ENCODE results near the gene FBLN2. TPM values are rescaled to one million over a fixed set of nuclear protein-coding genes. Genes with fewer than 3 reads are reported as not detected.

The FBLN2 gene
- total and polyA plus RNA-seq, 8 donors: 1.8 to 143 (median 11.9) TPM

GRCh38 chr3:13605555-13605954, 56.6 kb downstream of the FBLN2 start:
- intact Hi-C loops (cut with DNase I; ENCODE audit: low total_unique reads): no loop called here
- TF ChIP-seq CTCF (IDR thresholded peaks at IDR 0.05) (no peak), POLR2A (IDR thresholded peaks at IDR 0.05) (no peak), POLR2AphosphoS5 (IDR thresholded peaks at IDR 0.05) (no peak), EP300 (IDR thresholded peaks at IDR 0.05) (no peak)
- Histone ChIP-seq H3K27ac (no peak overlapping the region), H3K4me3 (no peak overlapping the region), H3K9me3 (no peaks in the 10 kb centered on the region), H3K36me3 (no peaks in the 10 kb centered on the region), H3K27me3 (peaks cover 0 to 14% (median 0%) of the 10 kb centered on the region in 3 donors), H3K4me1 (no peaks in the 10 kb centered on the region)
- DNase-seq: no peak
- WGBS, 5 donors: 87 to 96% (median 91%) methylated on average over 6 of the region's 6 CpGs

DNA sequence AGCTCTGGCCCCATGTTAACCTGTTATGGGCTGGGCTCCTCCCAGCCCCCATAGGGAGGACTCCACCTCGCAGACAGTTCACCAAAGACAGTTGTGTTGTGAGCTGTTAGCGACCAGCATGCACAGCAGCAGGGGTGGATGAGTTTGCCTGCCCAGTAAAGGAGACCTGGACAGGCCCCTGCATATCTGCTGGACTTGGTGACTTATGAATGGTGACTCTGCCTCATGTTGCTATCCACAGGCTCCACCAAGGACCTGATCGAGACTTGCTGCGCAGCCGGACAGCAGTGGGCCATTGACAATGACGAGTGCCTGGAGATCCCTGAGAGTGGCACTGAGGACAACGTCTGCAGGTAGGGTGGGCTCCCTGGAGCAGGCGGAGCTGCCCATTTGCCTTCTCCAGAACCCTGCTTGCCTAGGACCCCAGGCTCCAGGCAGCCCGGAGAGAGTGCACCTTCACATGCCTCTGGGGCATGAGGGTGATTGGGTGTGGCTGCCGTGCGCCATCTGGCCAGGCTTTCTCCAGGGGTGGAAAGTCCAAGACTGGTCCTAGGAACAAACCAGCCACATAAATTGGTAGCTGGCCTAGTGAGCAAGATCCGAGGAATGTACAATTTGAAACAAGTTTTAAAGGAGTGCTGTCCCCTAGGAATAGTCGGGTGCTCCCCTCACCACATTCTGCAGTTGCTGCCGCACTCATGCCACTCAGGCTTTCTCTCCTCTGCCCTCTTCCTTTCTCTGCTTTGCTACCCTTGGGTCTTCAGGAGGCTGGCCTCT, 59.1 kb downstream of the FBLN2 start:
- no peak overlapping the region for H3K27ac ChIP-seq
- 73 to 80% (median 76%) methylated on average over 10 to 14 of the region's 14 CpGs for WGBS, 5 donors
- TF ChIP-seq CTCF (IDR thresholded peaks at IDR 0.05): no peak
- TF ChIP-seq POLR2AphosphoS5 (IDR thresholded peaks at IDR 0.05): no peak
- no peak for TF ChIP-seq EP300 (IDR thresholded peaks at IDR 0.05)
- no peak for TF ChIP-seq POLR2A (IDR thresholded peaks at IDR 0.05)
- intact Hi-C loops (cut with DNase I; ENCODE audit: low total_unique reads): no loop called here
- H3K27me3 ChIP-seq: peaks cover 0 to 14% (median 0%) of the 10 kb centered on the region in 3 donors
- no peaks in the 10 kb centered on the region for H3K36me3 ChIP-seq
- no peak for DNase-seq
- H3K4me1 ChIP-seq: no peaks in the 10 kb centered on the region
- no peaks in the 10 kb centered on the region for H3K9me3 ChIP-seq
- H3K4me3 ChIP-seq: no peak overlapping the region

DNA sequence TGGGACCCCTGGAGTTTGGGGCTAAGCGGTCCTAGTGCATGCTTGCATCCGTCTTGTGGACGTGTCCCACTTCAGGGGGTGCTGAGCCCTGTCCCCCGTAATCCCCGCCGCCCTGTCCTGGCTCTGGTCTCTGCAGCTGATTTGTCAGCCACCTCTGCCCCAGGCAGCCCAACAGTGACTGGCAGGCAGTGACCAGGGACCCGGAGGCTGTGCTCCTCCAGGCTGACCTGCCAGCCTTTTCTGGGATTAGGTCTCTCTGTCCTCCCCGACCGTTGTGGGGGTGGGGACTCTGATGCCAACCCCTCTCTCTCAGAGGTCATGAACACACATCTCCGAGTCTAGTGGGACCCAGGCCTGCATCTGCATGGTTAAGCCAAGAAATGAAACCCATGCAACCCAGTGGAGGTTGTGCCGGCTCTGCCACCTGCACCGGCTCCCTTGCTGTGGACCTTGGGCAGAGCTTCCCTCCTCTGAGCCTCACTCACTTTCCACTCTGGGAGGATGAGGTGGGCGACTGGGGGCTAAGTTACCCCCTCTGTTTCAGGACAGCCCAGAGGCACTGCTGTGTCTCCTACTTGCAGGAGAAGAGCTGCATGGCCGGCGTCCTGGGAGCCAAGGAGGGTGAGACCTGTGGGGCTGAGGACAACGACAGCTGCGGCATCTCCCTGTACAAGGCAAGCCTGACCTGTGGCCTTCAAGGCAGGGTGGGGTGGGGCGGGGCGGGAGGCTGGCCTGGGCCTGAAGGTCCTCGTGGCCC, 60.2 kb downstream of the FBLN2 start:
- TF ChIP-seq CTCF (IDR thresholded peaks at IDR 0.05) (no peak), POLR2A (IDR thresholded peaks at IDR 0.05) (no peak), EP300 (IDR thresholded peaks at IDR 0.05) (no peak), POLR2AphosphoS5 (IDR thresholded peaks at IDR 0.05) (no peak)
- Histone ChIP-seq H3K27ac (no peak overlapping the region), H3K27me3 (peaks cover 0 to 14% (median 0%) of the 10 kb centered on the region in 3 donors), H3K4me3 (no peak overlapping the region), H3K36me3 (no peaks in the 10 kb centered on the region), H3K4me1 (no peaks in the 10 kb centered on the region), H3K9me3 (peaks cover 0 to 2% (median 0%) of the 10 kb centered on the region in 4 donors)
- WGBS, 5 donors: 82 to 95% (median 85%) methylated on average over 17 to 20 of the region's 20 CpGs
- intact Hi-C loops (cut with DNase I; ENCODE audit: low total_unique reads): no loop called here
- no peak for DNase-seq

DNA sequence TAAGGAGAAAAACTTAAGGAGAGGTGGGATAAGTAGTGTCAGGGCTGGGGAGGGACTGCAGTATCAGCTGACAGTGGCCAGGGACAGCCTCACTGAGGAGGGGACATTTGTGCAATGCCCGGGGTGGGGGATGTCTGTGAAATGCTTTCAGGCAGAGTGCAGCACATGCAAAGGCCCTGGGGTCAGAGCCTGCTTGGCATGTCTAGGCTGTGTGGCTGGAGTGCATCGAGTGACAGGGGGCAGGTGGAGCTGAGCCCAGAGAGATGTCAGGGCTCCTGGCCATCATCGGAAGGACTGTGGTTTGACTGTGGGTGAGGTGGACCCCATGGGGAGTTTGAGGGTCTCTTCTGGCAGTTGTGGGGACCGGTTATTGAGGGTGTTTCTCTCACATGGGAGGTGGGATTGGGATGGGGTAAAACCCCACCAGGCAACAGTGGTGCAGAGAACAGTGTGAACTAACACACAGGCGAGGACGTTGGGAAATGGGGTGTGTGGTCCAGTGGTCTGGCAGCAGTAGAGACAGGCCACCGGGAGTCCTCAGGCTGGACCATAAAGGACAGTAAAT, 61.2 kb downstream of the FBLN2 start:
- no peak for DNase-seq
- intact Hi-C loops (cut with DNase I; ENCODE audit: low total_unique reads): no loop called here
- Histone ChIP-seq H3K4me1 (no peaks in the 10 kb centered on the region), H3K36me3 (no peaks in the 10 kb centered on the region), H3K9me3 (peaks cover 0 to 2% (median 0%) of the 10 kb centered on the region in 4 donors), H3K27me3 (peaks cover 0 to 14% (median 0%) of the 10 kb centered on the region in 3 donors), H3K27ac (no peak overlapping the region), H3K4me3 (no peak overlapping the region)
- TF ChIP-seq POLR2A (IDR thresholded peaks at IDR 0.05) (no peak), EP300 (IDR thresholded peaks at IDR 0.05) (no peak), POLR2AphosphoS5 (IDR thresholded peaks at IDR 0.05) (no peak), CTCF (IDR thresholded peaks at IDR 0.05) (no peak)
- WGBS, 5 donors: 81 to 91% (median 88%) methylated on average over 7 of the region's 7 CpGs
